Chondrocyte (in vitro differentiated cells): ENCODE measurements around the gene STAC2. TPM values are rescaled to one million over a fixed set of nuclear protein-coding genes. Genes with fewer than 3 reads are reported as not detected.

Experiments used
- DNase-seq: peaks from one replicate; pipeline ENCODE4 v3.0.0; 2021; ENCODE audit warnings: mixed read lengths, low spot score
- H3K27ac Mint-ChIP-seq: one replicate; pipeline ENCODE4 v1.8.0; 2021; ENCODE audit warnings: mild to moderate bottlenecking, moderate library complexity, mixed read lengths; ENCODE audit not compliant: unreplicated experiment
- H3K27me3 Mint-ChIP-seq: 2 replicates; pipeline ENCODE4 v1.8.0; 2021; ENCODE audit warnings: low read depth, mixed read lengths
- H3K36me3 Mint-ChIP-seq: 2 replicates; pipeline ENCODE4 v1.8.0; 2021; ENCODE audit warnings: low read depth, mixed read lengths
- H3K4me1 Mint-ChIP-seq: 2 replicates; pipeline ENCODE4 v1.8.0; 2021; ENCODE audit warnings: low read depth, mild to moderate bottlenecking, mixed read lengths
- H3K4me3 Mint-ChIP-seq: one replicate; pipeline ENCODE4 v1.8.0; 2021; ENCODE audit warnings: mild to moderate bottlenecking, moderate library complexity, mixed read lengths; ENCODE audit not compliant: unreplicated experiment
- H3K9me3 Mint-ChIP-seq: 2 replicates; pipeline ENCODE4 v1.8.0; 2021; ENCODE audit warnings: low read depth, mixed read lengths
- total RNA-seq: library from RNA; stranded (reverse); gene quantifications from 3 replicates; pipeline ENCODE4 v1.2.1, GENCODE V29; 2021
- TF ChIP-seq, protein P1 (sequence below): fragments of 200-600 bp; sonication (generic); IDR thresholded peaks from 2 replicates; pipeline ENCODE4 v1.5.0; 2021; ENCODE audit warnings: antibody characterized with exemption, mild to moderate bottlenecking, moderate library complexity

STAC2 gene
- total RNA-seq, 1 donor from 2014 or later = 0.35 TPM

DNA sequence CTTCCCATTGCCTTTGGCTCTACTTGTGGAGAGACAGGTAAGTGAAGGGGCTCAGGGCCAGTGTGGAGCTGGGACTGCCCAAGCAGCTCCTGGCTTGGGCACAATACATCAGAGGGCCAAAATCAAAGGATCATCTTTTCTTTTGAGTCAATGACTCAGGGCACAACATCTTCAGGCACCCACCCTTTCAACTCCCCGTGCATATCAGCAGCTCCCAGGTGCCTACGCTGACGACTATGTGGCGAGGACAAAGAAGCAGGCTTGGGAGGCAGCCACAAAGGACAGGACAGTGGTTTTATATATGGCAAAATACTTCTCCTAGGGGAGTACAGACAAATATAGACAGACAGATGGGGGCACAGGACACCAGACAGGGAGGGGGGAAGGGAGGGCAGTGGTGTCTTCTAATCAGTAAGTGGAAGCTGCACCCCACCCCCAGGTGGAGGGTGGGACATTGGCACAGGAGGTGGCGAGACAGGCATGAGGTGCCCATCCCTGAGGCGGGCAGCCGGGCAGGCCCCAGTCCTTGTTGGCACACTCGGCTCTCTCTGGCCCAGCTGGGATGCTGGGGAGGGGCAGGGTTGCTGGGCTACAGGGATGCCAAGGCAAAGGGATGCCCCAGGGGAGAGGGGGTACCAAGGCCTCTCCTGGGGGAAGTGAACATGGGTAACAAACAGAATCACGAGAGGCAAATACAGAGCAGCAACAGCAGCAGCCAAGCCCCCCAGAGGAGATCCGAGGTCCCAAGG, 52.0 kb downstream of the STAC2 start:
- TF ChIP-seq, protein P1, sequence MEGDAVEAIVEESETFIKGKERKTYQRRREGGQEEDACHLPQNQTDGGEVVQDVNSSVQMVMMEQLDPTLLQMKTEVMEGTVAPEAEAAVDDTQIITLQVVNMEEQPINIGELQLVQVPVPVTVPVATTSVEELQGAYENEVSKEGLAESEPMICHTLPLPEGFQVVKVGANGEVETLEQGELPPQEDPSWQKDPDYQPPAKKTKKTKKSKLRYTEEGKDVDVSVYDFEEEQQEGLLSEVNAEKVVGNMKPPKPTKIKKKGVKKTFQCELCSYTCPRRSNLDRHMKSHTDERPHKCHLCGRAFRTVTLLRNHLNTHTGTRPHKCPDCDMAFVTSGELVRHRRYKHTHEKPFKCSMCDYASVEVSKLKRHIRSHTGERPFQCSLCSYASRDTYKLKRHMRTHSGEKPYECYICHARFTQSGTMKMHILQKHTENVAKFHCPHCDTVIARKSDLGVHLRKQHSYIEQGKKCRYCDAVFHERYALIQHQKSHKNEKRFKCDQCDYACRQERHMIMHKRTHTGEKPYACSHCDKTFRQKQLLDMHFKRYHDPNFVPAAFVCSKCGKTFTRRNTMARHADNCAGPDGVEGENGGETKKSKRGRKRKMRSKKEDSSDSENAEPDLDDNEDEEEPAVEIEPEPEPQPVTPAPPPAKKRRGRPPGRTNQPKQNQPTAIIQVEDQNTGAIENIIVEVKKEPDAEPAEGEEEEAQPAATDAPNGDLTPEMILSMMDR = no peak
- H3K27me3 Mint-ChIP-seq = no peaks in the 10 kb centered on the region

GRCh38 chr17:39173080-39173479, 52.7 kb downstream of the STAC2 start:
- no peaks in the 10 kb centered on the region for H3K4me1 Mint-ChIP-seq
- no peaks in the 10 kb centered on the region for H3K27me3 Mint-ChIP-seq
- no peak for DNase-seq
- peaks cover 3% of the 10 kb centered on the region for H3K9me3 Mint-ChIP-seq
- H3K36me3 Mint-ChIP-seq = peaks cover 23% of the 10 kb centered on the region
- TF ChIP-seq, protein P1 = no peak
- no peak overlapping the region for H3K27ac Mint-ChIP-seq
- no peak overlapping the region for H3K4me3 Mint-ChIP-seq

More for the DNA sequence above, 52.0 kb downstream of the STAC2 start:
- DNase-seq = no peak
- Mint-ChIP-seq H3K4me1 (peaks cover 4% of the 10 kb centered on the region), H3K36me3 (peaks cover 25% of the 10 kb centered on the region), H3K4me3 (no peak overlapping the region), H3K9me3 (peaks cover 3% of the 10 kb centered on the region), H3K27ac (no peak overlapping the region)

- Mint-ChIP-seq H3K27me3 (no peaks in the 10 kb centered on the region), H3K9me3 (peaks cover 3% of the 10 kb centered on the region), H3K27ac (no peak overlapping the region), H3K36me3 (peaks cover 14% of the 10 kb centered on the region), H3K4me1 (peaks cover 6% of the 10 kb centered on the region), H3K4me3 (no peak overlapping the region)
- TF ChIP-seq, protein P1 = no peak
- no peak for DNase-seq
Measured at GRCh38 chr17:39171933-39172332, 53.8 kb downstream of the STAC2 start.

DNA sequence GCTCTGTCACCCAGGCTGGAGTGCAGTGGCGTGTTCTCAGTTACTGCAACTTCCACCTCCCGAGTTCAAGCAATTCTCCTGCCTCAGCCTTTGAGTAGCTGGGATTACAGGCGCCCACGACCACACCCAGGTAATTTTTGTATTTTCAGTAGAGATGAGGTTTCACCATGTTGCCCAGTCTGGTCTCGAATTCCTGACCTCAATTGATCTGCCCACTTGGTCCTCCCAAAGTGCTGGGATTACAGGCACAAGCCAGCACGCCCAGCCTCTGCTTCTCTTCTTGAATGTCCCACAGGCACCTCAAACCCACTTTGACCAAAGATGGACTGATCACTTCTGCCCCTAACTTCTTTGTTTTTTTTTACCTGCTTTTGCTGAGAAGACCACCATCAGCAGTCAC, 55.2 kb downstream of the STAC2 start:
- peaks cover 6% of the 10 kb centered on the region for H3K36me3 Mint-ChIP-seq
- H3K27me3 Mint-ChIP-seq = no peaks in the 10 kb centered on the region
- peaks cover 6% of the 10 kb centered on the region for H3K4me1 Mint-ChIP-seq
- H3K9me3 Mint-ChIP-seq = peaks cover 3% of the 10 kb centered on the region
- no peak overlapping the region for H3K27ac Mint-ChIP-seq
- TF ChIP-seq, protein P1 = no peak
- no peak for DNase-seq
- H3K4me3 Mint-ChIP-seq = no peak overlapping the region

- DNase-seq = no peak
- Mint-ChIP-seq H3K4me1 (peaks cover 7% of the 10 kb centered on the region), H3K27me3 (no peaks in the 10 kb centered on the region), H3K36me3 (peaks cover 2% of the 10 kb centered on the region), H3K27ac (no peak overlapping the region), H3K4me3 (no peak overlapping the region), H3K9me3 (peaks cover 3% of the 10 kb centered on the region)
- TF ChIP-seq, protein P1 = no peak
Measured at GRCh38 chr17:39170109-39170508, 55.6 kb downstream of the STAC2 start.
